K562 (cell line): Measurements from ENCODE around the gene KCTD19. TPM values are rescaled to one million over a fixed set of nuclear protein-coding genes. Genes with fewer than 3 reads are reported as not detected.
"Not testable (repeated sequence)": the region's sequence is repeated elsewhere in the genome, so short reads cannot be mapped to it uniquely, and the experiment has no call there.

Experiments used
- ATAC-seq: fragments of 200-7000 bp; cut with Tn5 transposase; 3 replicates; pipeline ENCODE4 v1.9.1; 2020; ENCODE audit warnings: moderate library complexity
- BruUV-seq: library from RNA; stranded (reverse); fragments of 400-500 nt; replicated peaks from 2 replicates; lab custom pipeline; 2021; lab: Mats Ljungman, UMichigan
- CTCF ChIA-PET: fragments of 300-600 bp; formaldehyde crosslinking; extraction: SDS; loops from one replicate; lab custom pipeline; 2021; ENCODE audit warnings: low intra/inter-chr PET ratio; lab: Yijun Ruan, JAX
- POLR2A ChIA-PET: fragments of 300-600, 350-650 bp; sonication (Branson Sonifier 250); formaldehyde crosslinking; extraction: SDS; loops from one replicate; lab custom pipeline; 2021; ENCODE audit warnings: antibody characterized with exemption, inconsistent platforms; lab: Yijun Ruan, JAX
- DNase-seq, 4 experiments: peaks; one replicate each; pipeline versions ENCODE4 v3.0.0 to v3.0.0-alpha.2; 2011 to 2018; ENCODE audit warnings: low spot score in 3 of 4, mixed read lengths in 3 of 4; ENCODE audit errors: extremely low read depth in 1 of 4
- FAIRE-seq: peaks from 2 replicates; lab custom pipeline; 2011; peaks lifted over from hg19 to GRCh38; lab: Jason Lieb, UNC
- H2AFZ ChIP-seq: 2 replicates; pipeline ENCODE4 v1.6.0; 2011; ENCODE audit warnings: low read depth, low read length, control low read depth, inconsistent platforms
- H3K27ac ChIP-seq: fragments of 200-600 bp; 3 replicates; pipeline ENCODE4 v1.8.0; 2011; ENCODE audit warnings: low read depth, mild to moderate bottlenecking, control low read depth, inconsistent platforms, low read length, moderate library complexity, mixed read lengths; ENCODE audit errors: extremely low read depth
- H3K27me3 ChIP-seq, 2 experiments: fragments of 300-600 bp in 1 of 2; 2 replicates in 1 of 2; 3 replicates in 1 of 2; pipeline versions ENCODE4 v1.6.0 to v1.8.0; 2011; ENCODE audit warnings: inconsistent platforms in 2 of 2, low read length in 2 of 2, mild to moderate bottlenecking in 1 of 2, mixed read lengths in 1 of 2, moderate library complexity in 1 of 2; ENCODE audit not compliant: control insufficient read depth in 2 of 2, insufficient read depth in 2 of 2
- H3K36me3 ChIP-seq: fragments of 300-600 bp; 3 replicates; pipeline ENCODE4 v1.8.0; 2011; ENCODE audit warnings: mild to moderate bottlenecking, low read length, inconsistent platforms; ENCODE audit not compliant: control insufficient read depth, insufficient read depth
- H3K4me1 ChIP-seq, 2 experiments: fragments of 200-600 bp in 1 of 2; replicated peaks in 1 of 2; 2 replicates in 1 of 2; 3 replicates in 1 of 2; pipeline versions ENCODE4 v1.5.1 to v1.8.0; 2011; ENCODE audit warnings: inconsistent platforms in 2 of 2, low read length in 2 of 2, mild to moderate bottlenecking in 1 of 2, mixed read lengths in 1 of 2, moderate library complexity in 1 of 2; ENCODE audit not compliant: control insufficient read depth in 2 of 2, insufficient read depth in 2 of 2
- H3K4me2 ChIP-seq: 2 replicates; pipeline ENCODE4 v1.6.1; 2011; ENCODE audit warnings: low read length, control low read depth, inconsistent platforms, mixed read lengths; ENCODE audit not compliant: insufficient read depth
- H3K4me3 ChIP-seq: fragments of 200-600 bp; sonication (generic), shearing (Covaris generic); 2 replicates; pipeline ENCODE4 v1.5.1; 2016; ENCODE audit warnings: control low read depth, inconsistent platforms
- H3K79me2 ChIP-seq: fragments of 200-600 bp; 3 replicates; pipeline ENCODE4 v1.8.0; 2011; ENCODE audit warnings: low read length, inconsistent platforms; ENCODE audit not compliant: control insufficient read depth, insufficient read depth
- H3K9ac ChIP-seq, 2 experiments: 2 replicates each; pipeline versions ENCODE4 v1.6.0 to v1.6.1; 2011; ENCODE audit warnings: low read depth in 2 of 2, low read length in 2 of 2, control low read depth in 1 of 2, inconsistent platforms in 1 of 2, mild to moderate bottlenecking in 1 of 2, mixed read lengths in 1 of 2; ENCODE audit not compliant: insufficient read depth in 1 of 2
- H3K9me1 ChIP-seq: one replicate; pipeline ENCODE4 v1.6.0; 2011; ENCODE audit warnings: inconsistent platforms, mild to moderate bottlenecking, low read length, moderate library complexity; ENCODE audit not compliant: control insufficient read depth, insufficient read depth
- H3K9me3 ChIP-seq: replicated peaks from 2 replicates; pipeline ENCODE4 v1.5.1; 2011; ENCODE audit warnings: low read depth, low read length, inconsistent platforms; ENCODE audit not compliant: control insufficient read depth, insufficient read depth
- H4K20me1 ChIP-seq: replicated peaks from 2 replicates; pipeline ENCODE4 v1.6.1; 2011; ENCODE audit warnings: low read length, inconsistent platforms, mixed read lengths; ENCODE audit not compliant: control insufficient read depth, insufficient read depth
- ARID4B ChIP-seq: sonication (generic); formaldehyde crosslinking; IDR thresholded peaks from 2 replicates; pipeline ENCODE4 v1.8.0; 2022; ENCODE audit warnings: mild to moderate bottlenecking, missing genetic modification reagents
- CBX2 ChIP-seq: fragments of 200-600 bp; sonication (generic); IDR thresholded peaks from one replicate; pipeline ENCODE4 v1.6.1; 2012; ENCODE audit warnings: mild to moderate bottlenecking, low read length, inconsistent platforms; ENCODE audit not compliant: insufficient read depth, poor library complexity, severe bottlenecking
- CBX8 ChIP-seq: fragments of 200-600 bp; sonication (generic); IDR thresholded peaks from 2 replicates; pipeline ENCODE4 v1.6.1; 2012; ENCODE audit warnings: borderline replicate concordance, mixed run types, low read depth, mild to moderate bottlenecking, moderate library complexity, mixed read lengths, low read length, control low read depth, inconsistent platforms; ENCODE audit not compliant: poor library complexity, severe bottlenecking; ENCODE audit errors: extremely low read depth
- EGR1 ChIP-seq: fragments of 450-650 bp; conservative IDR thresholded peaks from 2 replicates; pipeline ENCODE4 v1.6.1; 2017; ENCODE audit warnings: mild to moderate bottlenecking
- KDM2B ChIP-seq: fragments of 250-450 bp; sonication (Bioruptor Pico); IDR thresholded peaks from 2 replicates; pipeline ENCODE4 v1.8.0; 2021; ENCODE audit warnings: mild to moderate bottlenecking, moderate library complexity
- MAFG ChIP-seq: fragments of 450-650 bp; conservative IDR thresholded peaks from 2 replicates; pipeline ENCODE4 v1.6.1; 2016; ENCODE audit warnings: missing genetic modification characterization, missing compliant biosample characterization
- WGBS: fragments of 100-300 bp; shearing (Covaris generic); methylation state at CpG from one replicate; pipeline ENCODE4 v1.1.6; 2016; ENCODE audit warnings: low coverage, mixed read lengths; ENCODE audit not compliant: insufficient coverage; ENCODE audit errors: missing lambda C conversion rate; 5-methylcytosine and 5-hydroxymethylcytosine counted together
- in situ Hi-C: fragments of 300-500 bp; cut with MboI; formaldehyde crosslinking; loops from 4 replicates; pipeline ENCODE4 v1.15.0; 2018; ENCODE audit warnings: inconsistent platforms, mixed read lengths
- intact Hi-C: fragments of 100-400 bp; cut with micrococcal nuclease; formaldehyde crosslinking; loops from 2 replicates; pipeline ENCODE4 v1.14.2; 2022
- polyA plus RNA-seq, 8 experiments: library from polyadenylated mRNA; depleted of rRNA in 4 of 8; stranded (reverse) in 5 of 8; unstranded in 3 of 8; fragments of >200 nt; fragmentation: Nextera tagmentation in 2 of 8; fragmentation: Illumina TruSeq in 1 of 8; extraction: Ambion mirVana in 2 of 8; extraction: Trizol in 1 of 8; gene quantifications; 2 replicates each; pipeline versions ENCODE4 v1.2.1 to v1.2.3, GENCODE V29; 2011 to 2014; ENCODE audit warnings: inconsistent platforms in 1 of 8, missing spikeins in 1 of 8
- total RNA-seq, 7 experiments: library from RNA; depleted of rRNA in 6 of 7; stranded (reverse); fragments of >200 nt in 6 of 7; fragmentation: Illumina TruSeq in 2 of 7; extraction: Trizol in 2 of 7; gene quantifications; 2 replicates each; pipeline versions ENCODE4 v1.2.1 to v1.2.3, GENCODE V29; 2011 to 2021; ENCODE audit warnings: low replicate concordance in 1 of 7

Gene KCTD19
- total and polyA plus RNA-seq, 9 of the 15 experiments (the other 6 are each of a cell fraction or from before 2014, with no cell fraction given) = 0.03 to 0.91 (median 0.22) TPM; not detected in 2

DNA sequence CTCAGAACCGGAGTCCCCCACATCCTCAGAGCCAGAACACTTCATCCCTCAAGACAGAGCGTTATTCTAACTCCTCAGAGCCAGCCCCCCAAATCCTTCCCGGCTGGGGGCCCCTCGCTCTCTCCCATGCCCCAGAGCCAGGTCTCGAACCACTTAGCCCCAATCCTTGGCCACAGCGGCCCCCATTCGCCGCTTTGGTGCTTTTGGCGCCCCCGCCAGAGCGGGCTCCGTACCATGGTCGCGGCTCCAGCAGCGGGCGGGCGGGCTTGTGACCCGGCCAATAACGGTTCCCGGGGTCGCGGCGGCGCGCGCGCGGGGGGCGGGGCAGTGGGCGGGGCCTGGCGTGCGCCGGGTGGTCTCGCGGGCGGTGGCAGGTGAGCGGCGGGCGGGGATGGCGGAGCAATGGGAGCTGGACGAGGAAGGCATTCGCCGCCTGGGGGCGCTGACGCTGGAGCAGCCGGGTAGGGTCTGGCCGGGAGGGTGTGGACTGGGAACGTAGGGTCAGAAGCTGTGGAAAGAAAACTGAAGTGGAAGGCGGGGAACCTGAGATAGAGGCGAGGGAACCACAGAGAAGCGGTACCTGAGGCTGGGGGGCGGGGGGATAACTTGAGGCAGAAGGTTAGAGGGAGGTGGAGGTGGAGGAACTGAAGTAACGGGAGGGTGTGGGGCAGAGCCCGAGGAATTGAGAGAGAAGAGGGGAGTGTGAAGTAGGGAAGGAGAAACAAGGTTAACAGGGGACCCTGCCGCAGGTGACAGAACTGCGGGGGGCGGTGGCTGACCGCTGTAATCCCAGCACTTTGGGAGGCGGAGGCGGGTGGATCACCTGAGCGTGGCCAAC lies at the start of gene KCTD19, which contains the start of gene LRRC36 (continued):
- TF ChIP-seq MAFG (no peak), KDM2B (CRISPR knock-in tag) (no peak), ARID4B (CRISPR knock-in tag) (no peak)

GRCh38 chr16:67376012-67376411 lies 49.5 kb upstream of the KCTD19 start:
- DNase-seq, in situ Hi-C loops, H3K4me3 ChIP-seq, H4K20me1 ChIP-seq, H3K79me2 ChIP-seq, H3K36me3 ChIP-seq, ATAC-seq, H3K9me1 ChIP-seq, BruUV-seq, H3K9me3 ChIP-seq, CTCF ChIA-PET, H3K27ac ChIP-seq, H3K4me2 ChIP-seq, FAIRE-seq, intact Hi-C loops, H3K9ac ChIP-seq, H2AFZ ChIP-seq, H3K4me1 ChIP-seq: not testable (repeated sequence)
- peaks cover 12 to 14% of the 10 kb centered on the region in 2 experiments for H3K27me3 ChIP-seq
- WGBS = 15% methylated on average over 11 of the region's 11 CpGs
- POLR2A ChIA-PET = interaction anchor here (0.7 to 1.5 kb wide), 2 partner anchors 12 to 27 kb away, joined by 3 to 6 read pairs; no protein-coding TSS in a partner anchor
- TF ChIP-seq EGR1 (0 out of 2 replicates have a peak, but pooled peaks have one; percentile 13), CBX2 (peak; percentile 88), CBX8 (peak; percentile 83)
